VCaP (cell line): Measurements from ENCODE around the gene FBXO42.

Experiments used
- H3K27ac ChIP-seq: fragments of 450-650 bp; 2 replicates; pipeline ENCODE4 v1.5.1; 2017
- TF ChIP-seq, protein P1 (sequence below): fragments of 450-650 bp; conservative IDR thresholded peaks from 2 replicates; pipeline ENCODE4 v1.5.1; 2017; ENCODE audit warnings: mild to moderate bottlenecking, moderate library complexity

The FBXO42 gene

DNA sequence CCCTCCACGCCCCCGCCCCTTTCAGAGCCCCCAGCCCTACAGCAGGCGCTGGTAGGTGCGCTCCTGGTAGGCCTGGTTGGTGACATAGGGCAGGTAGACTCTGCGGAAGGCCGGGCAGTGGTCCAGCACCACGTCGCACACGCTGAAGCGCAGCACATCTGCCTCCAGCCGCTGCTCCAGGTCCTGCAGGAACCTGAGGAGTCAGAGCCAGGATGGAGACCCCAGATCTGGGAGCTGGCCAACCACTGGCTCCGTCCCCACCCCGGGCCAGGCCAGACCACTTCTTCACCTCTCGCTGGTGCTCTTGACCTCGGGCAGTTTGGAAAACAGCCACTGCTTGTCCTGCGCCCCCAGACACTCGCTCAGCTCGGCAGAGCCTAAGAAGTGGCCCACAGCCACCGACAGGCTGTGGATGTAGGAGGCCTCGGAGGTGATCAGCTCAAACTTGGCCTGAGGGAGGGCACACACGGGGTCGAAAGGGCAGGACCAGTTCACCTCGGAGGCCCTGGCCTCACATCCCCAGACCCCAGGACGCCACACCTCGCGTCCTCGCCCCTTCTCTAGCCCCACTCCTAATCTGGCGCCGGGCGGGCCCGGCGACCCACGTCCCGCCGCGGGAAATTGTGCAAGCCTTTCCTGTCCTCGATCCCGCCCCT, 146.3 kb downstream of the FBXO42 start:
- TF ChIP-seq, protein P1, sequence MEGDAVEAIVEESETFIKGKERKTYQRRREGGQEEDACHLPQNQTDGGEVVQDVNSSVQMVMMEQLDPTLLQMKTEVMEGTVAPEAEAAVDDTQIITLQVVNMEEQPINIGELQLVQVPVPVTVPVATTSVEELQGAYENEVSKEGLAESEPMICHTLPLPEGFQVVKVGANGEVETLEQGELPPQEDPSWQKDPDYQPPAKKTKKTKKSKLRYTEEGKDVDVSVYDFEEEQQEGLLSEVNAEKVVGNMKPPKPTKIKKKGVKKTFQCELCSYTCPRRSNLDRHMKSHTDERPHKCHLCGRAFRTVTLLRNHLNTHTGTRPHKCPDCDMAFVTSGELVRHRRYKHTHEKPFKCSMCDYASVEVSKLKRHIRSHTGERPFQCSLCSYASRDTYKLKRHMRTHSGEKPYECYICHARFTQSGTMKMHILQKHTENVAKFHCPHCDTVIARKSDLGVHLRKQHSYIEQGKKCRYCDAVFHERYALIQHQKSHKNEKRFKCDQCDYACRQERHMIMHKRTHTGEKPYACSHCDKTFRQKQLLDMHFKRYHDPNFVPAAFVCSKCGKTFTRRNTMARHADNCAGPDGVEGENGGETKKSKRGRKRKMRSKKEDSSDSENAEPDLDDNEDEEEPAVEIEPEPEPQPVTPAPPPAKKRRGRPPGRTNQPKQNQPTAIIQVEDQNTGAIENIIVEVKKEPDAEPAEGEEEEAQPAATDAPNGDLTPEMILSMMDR: no peak
- H3K27ac ChIP-seq: peak overlapping the region; percentile 77

DNA sequence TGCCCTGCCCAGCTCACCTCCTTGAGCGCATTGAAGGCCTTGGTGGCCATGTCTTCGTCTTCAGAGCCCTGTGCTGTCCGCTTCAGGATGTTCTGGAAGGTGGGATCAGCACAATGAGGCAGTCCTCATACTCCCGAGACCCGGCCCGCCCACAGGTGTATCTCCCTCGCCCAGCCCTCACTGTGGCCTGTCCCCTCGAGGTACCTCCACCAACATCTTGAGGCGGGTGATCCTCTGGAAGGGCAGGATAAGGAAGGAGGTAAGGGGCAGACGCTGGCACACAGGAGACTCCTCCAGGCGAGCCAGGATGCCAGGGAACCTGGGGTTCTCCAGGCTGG, 147.0 kb downstream of the FBXO42 start:
- TF ChIP-seq, protein P1: no peak
- H3K27ac ChIP-seq: no peak overlapping the region

DNA sequence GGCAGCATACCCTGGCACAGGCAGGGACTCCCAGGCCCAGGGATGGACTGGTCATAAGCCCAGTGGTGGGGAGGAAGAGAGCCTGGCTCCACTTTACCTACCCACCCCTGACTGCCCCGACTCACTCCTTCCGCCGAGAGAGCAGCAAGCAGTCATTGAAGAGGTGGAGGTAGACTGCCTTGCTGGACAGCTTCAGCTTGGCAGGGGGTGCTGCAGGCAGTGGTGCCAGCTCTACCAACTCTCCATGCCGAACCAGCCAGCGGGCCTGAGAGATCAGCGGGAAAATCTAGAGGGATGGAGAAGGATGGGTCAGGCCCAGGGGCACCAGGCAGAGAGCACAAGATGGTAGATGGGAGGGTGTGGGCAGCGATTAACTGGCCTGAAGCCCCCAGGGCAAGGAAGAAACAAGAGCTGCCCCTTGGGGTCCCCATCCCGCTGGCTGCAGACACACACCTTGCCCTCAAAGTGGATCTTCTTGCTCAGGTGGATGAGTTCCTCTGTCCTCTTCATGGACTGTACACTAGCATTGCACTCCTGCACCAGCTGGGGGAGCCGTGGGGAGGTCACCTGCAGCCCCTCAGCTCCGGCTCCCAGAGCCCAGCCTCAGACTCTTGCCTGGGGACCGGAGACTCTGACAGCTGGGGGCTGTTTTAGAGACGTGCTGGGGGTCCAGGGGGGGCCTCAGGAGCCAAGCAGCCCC, 147.5 kb downstream of the FBXO42 start:
- H3K27ac ChIP-seq: no peak overlapping the region
- TF ChIP-seq, protein P1: peak; percentile 40

DNA sequence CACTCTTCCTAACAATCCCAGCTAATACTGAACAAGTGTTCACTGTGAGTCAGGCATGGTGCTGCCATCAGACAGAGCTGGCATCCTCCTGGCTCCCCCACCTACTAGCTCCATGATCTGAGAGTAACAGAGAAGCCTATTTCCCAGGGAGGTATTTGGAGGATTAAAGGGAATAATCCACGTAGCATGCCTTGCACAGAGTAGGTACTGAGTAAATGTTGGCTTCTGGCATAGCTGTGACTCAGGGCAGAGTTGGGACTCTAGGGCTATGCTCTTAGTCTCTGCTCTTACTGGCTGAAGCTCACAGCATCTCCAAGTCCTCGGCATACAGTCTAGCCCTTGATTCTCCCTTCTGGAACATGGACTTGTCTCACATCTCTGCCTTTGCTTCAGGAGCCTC, 148.1 kb downstream of the FBXO42 start:
- TF ChIP-seq, protein P1: no peak
- no peak overlapping the region for H3K27ac ChIP-seq

DNA sequence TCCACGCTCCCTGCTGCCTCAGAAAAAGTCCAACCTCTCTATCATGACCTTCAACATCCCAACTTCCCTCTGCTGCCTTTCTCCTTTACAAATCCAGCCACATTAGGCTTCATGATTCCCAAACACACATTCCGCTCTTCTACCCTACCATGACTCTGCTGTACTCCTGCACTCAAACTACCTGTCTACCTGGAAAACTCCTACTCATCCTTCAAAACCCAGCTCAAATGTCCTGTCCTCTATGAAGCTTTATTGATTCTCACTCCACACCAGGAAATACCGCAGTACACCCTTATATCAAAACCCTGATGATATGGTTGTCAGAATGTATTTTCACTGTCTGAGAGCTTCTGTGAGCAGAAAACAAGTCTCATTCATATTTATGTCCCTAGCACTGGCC, 148.7 kb downstream of the FBXO42 start:
- no peak overlapping the region for H3K27ac ChIP-seq
- TF ChIP-seq, protein P1: no peak

DNA sequence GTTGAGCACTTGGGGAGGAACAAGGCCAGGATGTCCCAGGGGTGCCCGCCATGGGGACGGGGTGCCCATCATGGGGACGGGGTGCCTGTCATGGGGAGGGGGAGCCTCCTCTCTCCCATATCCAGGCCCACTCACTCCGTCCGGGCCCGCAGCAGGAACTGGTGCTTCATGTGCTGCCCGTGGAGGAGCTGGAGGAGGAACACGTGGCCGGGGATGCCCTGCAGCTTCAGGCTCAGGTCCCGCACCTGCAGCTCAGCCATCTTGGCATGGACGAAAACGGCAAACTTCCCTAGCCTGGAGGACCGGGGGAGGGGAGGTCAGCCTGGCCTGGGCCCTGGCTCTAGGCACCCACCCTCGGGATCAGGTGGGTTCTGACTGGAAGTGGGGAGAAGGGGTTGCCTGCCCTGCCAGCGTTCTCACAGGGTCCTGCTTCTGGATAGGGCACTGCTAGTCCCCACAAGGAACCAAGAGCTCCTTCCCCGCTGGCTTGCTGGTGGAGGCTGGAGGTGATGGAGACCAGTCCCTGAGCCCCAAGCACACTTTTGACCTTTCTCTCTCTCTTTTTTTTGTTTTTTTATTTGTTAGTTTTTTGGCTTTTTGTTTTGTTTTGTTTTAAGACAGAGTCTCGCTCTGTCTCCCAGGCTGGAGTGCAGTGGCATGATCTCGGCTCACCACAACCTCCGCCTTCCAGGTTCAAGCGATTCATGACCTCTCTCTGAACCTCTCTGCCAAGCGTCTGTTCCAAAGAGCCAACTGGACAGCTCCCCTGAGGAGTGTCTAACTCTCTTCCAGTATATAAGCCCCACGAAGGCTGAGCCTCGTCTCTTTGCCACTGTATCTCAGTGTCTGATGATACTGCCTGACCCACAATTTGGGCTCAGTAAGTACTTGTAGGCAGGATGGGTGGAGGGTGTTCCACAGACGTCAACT, 149.7 kb downstream of the FBXO42 start:
- TF ChIP-seq, protein P1: no peak
- H3K27ac ChIP-seq: no peak overlapping the region

DNA sequence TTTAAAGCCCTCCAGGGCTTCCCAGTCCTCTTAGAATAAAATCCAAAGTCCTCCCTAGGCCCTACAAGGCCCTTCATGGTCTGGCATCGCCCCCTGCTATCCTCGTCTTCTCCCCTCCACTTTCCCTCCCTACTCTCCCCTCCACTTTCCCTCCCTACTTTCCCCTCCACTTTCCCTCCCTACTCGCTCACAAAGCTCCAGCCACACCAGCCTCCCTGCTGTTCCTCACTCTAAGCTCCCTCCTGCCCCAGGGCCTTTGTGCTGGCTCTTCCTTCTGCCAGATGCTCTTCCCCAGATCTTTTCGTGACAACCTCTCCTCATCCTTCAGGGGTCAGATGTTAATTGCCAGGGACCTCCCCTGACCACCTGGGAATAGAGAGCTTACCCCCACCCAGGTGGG, 152.6 kb downstream of the FBXO42 start:
- TF ChIP-seq, protein P1: no peak
- H3K27ac ChIP-seq: no peak overlapping the region
